Measurements from ENCODE around the gene OR6V1. TPM values are rescaled to one million over a fixed set of nuclear protein-coding genes. Genes with fewer than 3 reads are reported as not detected.

Gene OR6V1
- total RNA-seq, 2 experiments from 2014 or later, result not detected

DNA sequence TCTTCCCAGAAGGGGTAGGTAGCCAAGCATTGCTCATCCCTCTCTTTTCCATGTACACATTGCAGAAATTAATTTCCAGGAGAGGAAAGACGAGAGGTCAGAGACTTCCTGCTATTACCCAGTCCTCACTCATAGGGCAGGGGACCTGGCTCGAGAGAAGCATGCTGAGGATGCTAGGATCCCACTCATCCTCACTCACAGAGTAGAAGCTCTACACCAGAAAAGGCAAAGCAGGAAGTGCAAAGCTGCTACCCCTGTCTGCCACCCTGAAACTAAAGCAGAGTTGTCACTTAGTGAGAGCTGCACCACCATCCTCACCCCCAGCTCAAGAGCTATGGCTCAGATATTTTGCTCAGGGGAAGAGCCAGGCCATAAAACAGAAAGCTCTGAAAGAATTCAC, 35.1 kb upstream of the OR6V1 start:
- ChIA-PET CTCF (interaction anchor here (0.6 to 8.8 kb wide), 3 partner anchors 13 to 417 kb away, joined by 3 to 73 read pairs (median 67); no protein-coding TSS in a partner anchor), POLR2A (no interaction called here)
- Mint-ChIP-seq H3K4me3 (no peak overlapping the region), H3K36me3 (ENCODE audit: low read depth) (no peaks in the 10 kb centered on the region), H3K4me1 (ENCODE audit: low read depth) (no peaks in the 10 kb centered on the region), H3K9me3 (ENCODE audit: insufficient read depth) (no peaks in the 10 kb centered on the region), H3K27me3 (ENCODE audit: low read depth) (peaks cover 20% of the 10 kb centered on the region), H3K27ac (no peak overlapping the region)
- ATAC-seq (no peak), DNase-seq (no peak)

DNA sequence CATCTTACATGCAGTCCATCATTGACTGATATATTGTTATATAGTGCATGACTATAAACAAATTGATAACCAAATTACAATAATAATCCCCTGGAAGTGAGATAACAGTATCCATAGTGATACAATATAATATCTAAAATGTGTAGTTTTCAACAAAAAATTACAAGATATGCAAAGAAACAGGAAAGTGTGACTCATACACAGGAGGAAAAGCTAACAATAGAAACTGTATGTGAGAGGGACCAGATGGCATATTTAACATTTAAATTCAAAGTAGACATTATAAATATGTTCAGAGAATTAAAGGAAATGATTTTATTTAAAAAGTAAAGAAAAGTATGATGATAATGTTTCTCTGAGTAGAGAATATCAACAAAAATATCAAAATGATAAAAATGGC, 33.2 kb upstream of the OR6V1 start:
- Mint-ChIP-seq H3K9me3 (ENCODE audit: insufficient read depth) (no peaks in the 10 kb centered on the region), H3K36me3 (ENCODE audit: low read depth) (no peaks in the 10 kb centered on the region), H3K27ac (no peak overlapping the region), H3K4me3 (no peak overlapping the region), H3K27me3 (ENCODE audit: low read depth) (peaks cover 20% of the 10 kb centered on the region), H3K4me1 (ENCODE audit: low read depth) (no peaks in the 10 kb centered on the region)
- DNase-seq (no peak), ATAC-seq (no peak)
- ChIA-PET CTCF (interaction anchor here (7.8 to 8.8 kb wide), 2 partner anchors 14 to 196 kb away, joined by 67 to 73 read pairs; no protein-coding TSS in a partner anchor), POLR2A (no interaction called here)

DNA sequence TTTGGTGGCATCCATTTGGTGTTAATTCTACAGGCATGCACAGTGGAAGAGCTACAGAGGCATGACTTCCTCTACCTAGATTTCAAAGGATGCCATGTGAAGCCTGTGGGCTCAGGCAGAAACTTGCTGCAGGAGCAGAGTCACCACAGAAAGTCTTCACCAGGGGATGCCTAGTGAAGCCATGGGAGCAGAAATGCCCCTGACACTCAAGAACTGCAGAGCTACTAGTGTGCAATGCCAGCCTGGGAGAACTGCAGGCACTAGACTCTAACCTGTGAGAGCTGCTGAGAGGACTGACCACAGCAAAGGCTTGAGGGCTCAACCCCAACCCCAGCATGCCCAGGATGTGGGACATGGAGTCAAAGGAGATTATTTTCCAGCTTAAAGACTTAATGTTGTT, 29.1 kb upstream of the OR6V1 start:
- H3K4me1 Mint-ChIP-seq (ENCODE audit: low read depth), result no peaks in the 10 kb centered on the region
- ATAC-seq (no peak), DNase-seq (no peak)
- peaks cover 5% of the 10 kb centered on the region for H3K27me3 Mint-ChIP-seq (ENCODE audit: low read depth)
- no peaks in the 10 kb centered on the region for H3K9me3 Mint-ChIP-seq (ENCODE audit: insufficient read depth)
- H3K27ac Mint-ChIP-seq, result no peak overlapping the region
- no peaks in the 10 kb centered on the region for H3K36me3 Mint-ChIP-seq (ENCODE audit: low read depth)
- ChIA-PET CTCF (interaction anchor here (2.5 kb wide), 1 partner anchor 192 kb away, joined by 10 read pairs; no protein-coding TSS in a partner anchor), POLR2A (interaction anchor here (0.9 kb wide), 1 partner anchor 23 kb away, joined by 3 read pairs; no protein-coding TSS in a partner anchor)
- no peak overlapping the region for H3K4me3 Mint-ChIP-seq

DNA sequence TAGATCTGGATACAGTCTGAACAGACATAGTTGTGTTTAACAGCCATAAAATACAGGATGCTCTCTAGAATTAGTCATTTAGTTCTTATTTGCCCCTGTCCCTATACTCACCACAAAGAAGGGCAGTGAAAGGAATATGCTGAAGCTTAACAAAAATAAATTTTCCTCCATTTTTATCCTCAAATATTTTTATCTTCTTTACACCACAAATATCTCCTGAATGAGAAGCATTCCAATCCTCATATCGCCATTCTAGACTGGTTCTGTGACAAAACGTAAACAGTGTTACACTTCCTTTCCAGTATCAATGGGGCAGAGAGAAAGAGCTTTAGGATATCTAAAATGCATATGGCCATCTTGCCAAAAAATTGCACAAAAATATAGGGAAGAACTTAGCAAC, 26.8 kb upstream of the OR6V1 start:
- Mint-ChIP-seq H3K9me3 (ENCODE audit: insufficient read depth) (no peaks in the 10 kb centered on the region), H3K4me1 (ENCODE audit: low read depth) (no peaks in the 10 kb centered on the region), H3K4me3 (no peak overlapping the region), H3K36me3 (ENCODE audit: low read depth) (no peaks in the 10 kb centered on the region), H3K27me3 (ENCODE audit: low read depth) (peaks cover 3% of the 10 kb centered on the region), H3K27ac (no peak overlapping the region)
- DNase-seq (no peak), ATAC-seq (no peak)
- POLR2A ChIA-PET, result no interaction called here
- CTCF ChIA-PET, result interaction anchor here (1.7 to 2.5 kb wide), 2 partner anchors 11 to 190 kb away, joined by 3 to 10 read pairs; no protein-coding TSS in a partner anchor

DNA sequence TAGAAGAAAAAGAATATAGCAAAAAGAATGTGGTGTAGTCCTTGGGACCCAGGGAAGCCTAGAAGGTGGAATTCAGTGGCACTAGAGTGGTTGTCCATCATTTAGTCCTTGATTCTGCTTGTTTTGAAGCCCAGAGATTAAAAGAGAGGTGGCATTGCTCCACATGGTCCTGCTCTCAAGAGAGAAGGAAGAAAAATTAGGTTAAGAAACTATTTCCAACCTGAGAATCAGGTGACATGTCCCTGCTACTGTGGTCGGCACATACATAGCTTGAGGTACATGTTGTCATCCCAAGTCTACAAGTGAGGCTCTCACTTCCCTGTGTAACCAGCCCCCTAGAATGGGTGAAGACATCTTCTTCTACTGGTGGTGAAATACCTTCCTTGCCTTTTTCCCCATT, 25.1 kb upstream of the OR6V1 start, which contains the start of gene OR9A2:
OR9A2 (minus strand) TSS at position 101 of the 400 bp plus-strand sequence; CDS start at position 101, 0 bp downstream.
- no peaks in the 10 kb centered on the region for H3K36me3 Mint-ChIP-seq (ENCODE audit: low read depth)
- no peak within 1 kb of the TSS for H3K27ac Mint-ChIP-seq
- no peak for DNase-seq
- H3K9me3 Mint-ChIP-seq (ENCODE audit: insufficient read depth), result no peaks in the 10 kb centered on the region
- peaks cover 3% of the 10 kb centered on the region for H3K27me3 Mint-ChIP-seq (ENCODE audit: low read depth)
- no peak within 1 kb of the TSS for H3K4me3 Mint-ChIP-seq
- ATAC-seq, result no peak
- H3K4me1 Mint-ChIP-seq (ENCODE audit: low read depth), result peaks cover 6% of the 10 kb centered on the region
- ChIA-PET POLR2A (no interaction called here), CTCF (no interaction called here)

DNA sequence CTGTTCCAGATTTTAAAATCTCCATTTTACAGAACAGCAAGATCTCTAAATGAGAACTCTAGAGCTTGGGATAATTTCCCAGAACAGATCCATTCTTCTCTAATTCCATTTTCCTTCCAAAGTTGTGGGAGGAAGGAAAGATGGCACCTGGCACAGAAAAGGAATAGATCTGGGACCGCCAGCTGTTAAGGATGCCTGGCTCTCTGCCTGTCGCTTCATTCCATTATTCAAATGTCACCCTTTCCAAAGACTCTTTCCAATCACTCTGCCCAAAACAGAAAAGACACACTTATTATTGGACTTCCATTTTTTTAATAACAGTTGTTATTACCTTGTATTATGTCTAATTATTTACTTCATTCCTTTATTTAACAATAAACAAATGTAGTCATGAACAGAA, 24.5 kb upstream of the OR6V1 start:
- ATAC-seq, result no peak
- peaks cover 6% of the 10 kb centered on the region for H3K4me1 Mint-ChIP-seq (ENCODE audit: low read depth)
- ChIA-PET POLR2A (no interaction called here), CTCF (no interaction called here)
- no peak overlapping the region for H3K27ac Mint-ChIP-seq
- no peak for DNase-seq
- no peaks in the 10 kb centered on the region for H3K9me3 Mint-ChIP-seq (ENCODE audit: insufficient read depth)
- H3K36me3 Mint-ChIP-seq (ENCODE audit: low read depth), result no peaks in the 10 kb centered on the region
- peaks cover 3% of the 10 kb centered on the region for H3K27me3 Mint-ChIP-seq (ENCODE audit: low read depth)
- no peak overlapping the region for H3K4me3 Mint-ChIP-seq

DNA sequence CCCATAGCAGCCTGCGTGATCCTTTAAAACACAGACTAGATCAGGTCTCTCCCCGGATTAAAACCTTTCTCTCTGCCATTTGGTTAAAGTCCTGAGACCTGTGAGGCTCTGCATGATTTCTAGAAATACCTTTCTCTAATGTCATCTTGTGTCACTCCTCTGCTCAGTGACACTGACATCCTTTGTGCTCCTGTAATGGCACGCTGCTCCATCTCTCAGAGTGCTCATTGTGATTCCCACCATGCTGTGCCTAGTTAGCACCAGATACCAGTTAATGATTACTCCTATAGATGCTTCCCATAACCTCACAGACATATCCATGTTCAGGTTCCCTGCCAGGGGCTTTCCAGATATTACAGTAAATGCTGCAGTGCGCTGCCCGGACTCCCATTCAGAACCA, 13.5 kb upstream of the OR6V1 start:
- H3K36me3 Mint-ChIP-seq (ENCODE audit: low read depth), result no peaks in the 10 kb centered on the region
- no peak overlapping the region for H3K4me3 Mint-ChIP-seq
- ChIA-PET POLR2A (no interaction called here), CTCF (no interaction called here)
- peaks cover 17% of the 10 kb centered on the region for H3K27me3 Mint-ChIP-seq (ENCODE audit: low read depth)
- no peak for DNase-seq
- no peaks in the 10 kb centered on the region for H3K4me1 Mint-ChIP-seq (ENCODE audit: low read depth)
- no peak overlapping the region for H3K27ac Mint-ChIP-seq
- no peaks in the 10 kb centered on the region for H3K9me3 Mint-ChIP-seq (ENCODE audit: insufficient read depth)
- ATAC-seq, result no peak

DNA sequence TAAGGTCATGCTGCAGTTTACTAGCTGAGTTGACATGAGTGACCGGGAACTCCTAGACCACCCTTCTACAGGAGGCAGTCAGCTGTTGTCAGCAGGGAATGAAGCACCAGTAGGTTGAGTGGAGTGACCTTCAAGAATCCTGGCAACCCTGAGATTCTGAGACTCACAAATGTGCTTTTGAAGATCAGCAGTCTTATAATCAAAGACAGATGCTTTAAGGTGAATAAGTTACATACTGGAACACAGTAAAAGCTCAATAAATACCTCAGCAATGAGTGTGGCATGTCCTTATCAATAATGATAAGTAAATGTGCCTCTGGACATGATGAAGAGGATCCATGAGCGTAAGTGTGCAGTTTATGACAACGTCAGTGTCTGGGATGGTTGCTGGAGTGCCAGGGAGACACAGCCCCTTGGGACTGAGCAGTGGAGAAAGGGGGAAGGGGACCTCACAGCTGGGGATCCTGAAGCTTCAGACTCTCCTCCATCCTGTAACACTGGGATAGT, 11.9 kb upstream of the OR6V1 start:
- ATAC-seq, result no peak
- ChIA-PET POLR2A (no interaction called here), CTCF (interaction anchor here (0.6 kb wide), 1 partner anchor 135 kb away, joined by 4 read pairs; no protein-coding TSS in a partner anchor)
- Mint-ChIP-seq H3K27me3 (ENCODE audit: low read depth) (peaks cover 11% of the 10 kb centered on the region), H3K4me1 (ENCODE audit: low read depth) (no peaks in the 10 kb centered on the region), H3K4me3 (no peak overlapping the region), H3K27ac (no peak overlapping the region), H3K9me3 (ENCODE audit: insufficient read depth) (no peaks in the 10 kb centered on the region), H3K36me3 (ENCODE audit: low read depth) (no peaks in the 10 kb centered on the region)
- DNase-seq, result no peak

DNA sequence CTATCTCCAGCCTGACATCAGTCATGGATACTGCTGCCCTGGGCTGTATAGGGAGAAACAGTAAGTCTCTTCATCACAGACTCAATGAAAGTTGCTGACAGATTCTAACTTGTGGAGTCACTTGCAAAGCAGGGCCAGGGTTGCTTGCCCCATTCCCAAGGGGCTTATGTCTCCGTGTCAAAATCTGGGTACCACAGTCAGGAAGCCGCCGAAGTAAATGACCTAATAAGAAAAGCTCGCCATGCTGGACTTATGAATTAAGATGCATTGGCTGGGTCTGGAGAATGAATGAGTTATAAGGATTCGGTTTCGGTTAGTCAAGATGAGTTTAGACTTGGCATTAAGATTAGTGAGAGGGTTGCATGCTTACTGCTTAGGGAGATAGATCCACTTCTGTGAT, 10.8 kb upstream of the OR6V1 start:
- Mint-ChIP-seq H3K4me3 (no peak overlapping the region), H3K9me3 (ENCODE audit: insufficient read depth) (no peaks in the 10 kb centered on the region), H3K36me3 (ENCODE audit: low read depth) (no peaks in the 10 kb centered on the region), H3K27ac (no peak overlapping the region), H3K4me1 (ENCODE audit: low read depth) (no peaks in the 10 kb centered on the region), H3K27me3 (ENCODE audit: low read depth) (peaks cover 13% of the 10 kb centered on the region)
- POLR2A ChIA-PET, result no interaction called here
- CTCF ChIA-PET, result no interaction called here
- ATAC-seq (no peak), DNase-seq (no peak)

DNA sequence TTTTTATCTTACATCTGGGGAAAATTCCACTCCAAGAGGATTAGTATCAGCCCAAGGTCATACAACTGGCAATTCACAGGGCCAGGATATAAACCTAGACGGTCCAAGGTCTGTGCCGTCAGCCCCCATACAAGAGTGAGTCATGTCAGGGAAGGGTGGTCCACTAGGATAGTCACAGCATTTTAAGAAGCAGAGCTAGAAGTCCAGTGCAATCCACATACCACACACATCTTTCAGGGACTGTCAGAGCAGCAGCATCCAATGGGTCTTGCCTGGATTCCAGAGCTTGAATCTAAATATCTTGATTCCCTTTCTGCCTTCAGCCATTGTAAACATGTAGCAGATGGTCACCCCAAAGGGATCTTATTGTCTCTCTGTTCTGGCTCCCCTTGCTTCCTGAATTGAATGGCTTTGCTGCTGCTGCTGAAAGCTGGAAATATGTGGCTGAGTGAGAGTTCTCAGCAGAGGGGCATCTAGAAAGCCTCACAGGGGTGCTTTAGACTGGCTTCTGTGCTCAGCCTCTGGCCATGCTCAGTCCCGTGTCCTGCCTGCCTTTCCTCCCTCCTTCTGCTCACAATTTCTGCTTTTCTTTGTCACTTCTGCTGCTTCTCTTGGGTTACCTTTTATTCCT, 9.9 kb upstream of the OR6V1 start:
- Mint-ChIP-seq H3K27ac (no peak overlapping the region), H3K4me3 (no peak overlapping the region), H3K9me3 (ENCODE audit: insufficient read depth) (no peaks in the 10 kb centered on the region), H3K36me3 (ENCODE audit: low read depth) (no peaks in the 10 kb centered on the region), H3K27me3 (ENCODE audit: low read depth) (peaks cover 15% of the 10 kb centered on the region), H3K4me1 (ENCODE audit: low read depth) (no peaks in the 10 kb centered on the region)
- ATAC-seq (no peak), DNase-seq (no peak)
- CTCF ChIA-PET, result interaction anchor here (0.8 kb wide), 1 partner anchor 173 kb away, joined by 4 read pairs; no protein-coding TSS in a partner anchor
- POLR2A ChIA-PET, result no interaction called here

DNA sequence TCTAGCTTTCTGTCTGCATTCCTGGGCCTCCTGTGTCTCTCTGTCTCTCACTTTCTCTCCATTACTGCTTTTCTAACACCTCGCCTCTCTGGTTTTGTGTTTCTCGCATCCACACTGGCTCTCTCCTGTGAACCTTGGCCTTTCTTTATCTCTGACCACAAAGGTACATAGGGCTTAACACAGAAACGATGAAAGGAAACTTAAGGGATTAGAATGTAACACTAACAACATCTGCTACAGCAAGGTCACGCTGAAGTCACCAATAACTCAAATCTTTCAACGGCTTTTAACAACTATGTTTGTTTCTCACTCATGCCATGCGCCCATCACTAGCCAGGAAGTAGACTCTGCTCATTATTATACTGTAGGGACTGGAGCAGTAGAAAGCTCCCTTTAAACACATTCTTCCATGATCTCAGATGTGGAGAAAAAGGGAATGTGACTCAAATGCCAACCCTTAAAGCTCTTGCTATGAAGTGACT, 9.3 kb upstream of the OR6V1 start:
- ATAC-seq (no peak), DNase-seq (no peak)
- no peaks in the 10 kb centered on the region for H3K36me3 Mint-ChIP-seq (ENCODE audit: low read depth)
- H3K4me3 Mint-ChIP-seq, result no peak overlapping the region
- no peak overlapping the region for H3K27ac Mint-ChIP-seq
- peaks cover 15% of the 10 kb centered on the region for H3K27me3 Mint-ChIP-seq (ENCODE audit: low read depth)
- H3K4me1 Mint-ChIP-seq (ENCODE audit: low read depth), result no peaks in the 10 kb centered on the region
- no peaks in the 10 kb centered on the region for H3K9me3 Mint-ChIP-seq (ENCODE audit: insufficient read depth)
- ChIA-PET CTCF (interaction anchor here (0.8 kb wide), 1 partner anchor 172 kb away, joined by 4 read pairs; no protein-coding TSS in a partner anchor), POLR2A (no interaction called here)

DNA sequence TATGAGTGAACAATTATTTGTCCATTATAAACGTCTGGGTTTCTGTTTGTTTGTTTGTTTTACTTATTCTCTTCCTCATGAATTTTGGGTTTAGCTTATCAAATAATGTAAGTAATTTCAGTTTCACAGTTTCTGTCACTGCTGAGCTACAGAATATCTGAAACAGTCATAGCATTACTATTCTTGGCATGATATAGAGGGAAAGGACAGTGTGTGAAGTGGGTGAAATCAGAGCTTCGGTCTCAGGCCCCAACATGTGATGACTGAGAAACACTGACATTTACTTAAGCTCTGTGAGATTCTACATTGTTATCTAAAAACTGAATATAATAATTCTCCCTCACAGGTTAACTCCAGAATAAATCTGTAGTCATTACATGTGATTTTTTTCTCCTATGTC, 8.8 kb upstream of the OR6V1 start:
- Mint-ChIP-seq H3K9me3 (ENCODE audit: insufficient read depth) (no peaks in the 10 kb centered on the region), H3K4me3 (no peak overlapping the region), H3K27ac (no peak overlapping the region), H3K4me1 (ENCODE audit: low read depth) (no peaks in the 10 kb centered on the region), H3K27me3 (ENCODE audit: low read depth) (peaks cover 15% of the 10 kb centered on the region), H3K36me3 (ENCODE audit: low read depth) (no peaks in the 10 kb centered on the region)
- ChIA-PET CTCF (interaction anchor here (0.8 kb wide), 1 partner anchor 172 kb away, joined by 4 read pairs; no protein-coding TSS in a partner anchor), POLR2A (no interaction called here)
- ATAC-seq, result no peak
- DNase-seq, result no peak
